ENCODE measurements around the gene DRICH1.
"Not testable (repeated sequence)": the region's sequence is repeated elsewhere in the genome, so short reads cannot be mapped to it uniquely, and the experiment has no call there.

DRICH1 gene

GRCh38 chr22:23632178-23632577, at the start of gene DRICH1:
TSS of gene DRICH1 (minus strand) at chr22:23632321. CDS start at chr22:23632023, 298 bp downstream.
- no peak for DNase-seq

GRCh38 chr22:23681026-23681809, 49.1 kb upstream of the DRICH1 start:
- no peak for DNase-seq

- no peak for DNase-seq
Measured at GRCh38 chr22:23678133-23678532, 46.0 kb upstream of the DRICH1 start.

GRCh38 chr22:23677701-23677995, 45.5 kb upstream of the DRICH1 start:
- DNase-seq, result no peak

GRCh38 chr22:23676841-23677700, 45.0 kb upstream of the DRICH1 start:
- not testable (repeated sequence) for DNase-seq

GRCh38 chr22:23675502-23676415, 43.6 kb upstream of the DRICH1 start:
- DNase-seq, result no peak

GRCh38 chr22:23674886-23675501, 42.9 kb upstream of the DRICH1 start:
- DNase-seq, result not testable (repeated sequence)

GRCh38 chr22:23673826-23674690, 41.9 kb upstream of the DRICH1 start:
- DNase-seq, result no peak

GRCh38 chr22:23673050-23673620, 41.0 kb upstream of the DRICH1 start:
- DNase-seq, result no peak

GRCh38 chr22:23672307-23673049, 40.4 kb upstream of the DRICH1 start:
- not testable (repeated sequence) for DNase-seq

GRCh38 chr22:23671387-23671786, 39.3 kb upstream of the DRICH1 start:
- DNase-seq, result not testable (repeated sequence)

- no peak for DNase-seq
Measured at GRCh38 chr22:23670378-23671295, 38.5 kb upstream of the DRICH1 start.

GRCh38 chr22:23660381-23660780, 28.3 kb upstream of the DRICH1 start:
- not testable (repeated sequence) for DNase-seq

- DNase-seq, result no peak
Measured at GRCh38 chr22:23657727-23658126, 25.6 kb upstream of the DRICH1 start.

- DNase-seq, result no peak
Measured at GRCh38 chr22:23655891-23656475, 23.9 kb upstream of the DRICH1 start.

- DNase-seq, result no peak
Measured at GRCh38 chr22:23652711-23653110, 20.6 kb upstream of the DRICH1 start.

- DNase-seq, result no peak
Measured at GRCh38 chr22:23652286-23652685, 20.2 kb upstream of the DRICH1 start.

- no peak for DNase-seq
Measured at GRCh38 chr22:23651676-23652075, 19.6 kb upstream of the DRICH1 start.

GRCh38 chr22:23649071-23649501, 17.0 kb upstream of the DRICH1 start:
- DNase-seq, result no peak
